Measurements from ENCODE around the gene ARHGEF2.

- TF ChIP-seq CTCF (IDR thresholded peaks at IDR 0.05) (no peak), EP300 (IDR thresholded peaks at IDR 0.05) (no peak), POLR2A (IDR thresholded peaks at IDR 0.05) (no peak)
Measured at GRCh38 chr1:155978973-155979429, 654 bp upstream of the ARHGEF2 start.

Data from ovary (tissue), 3 donors.